Occipital lobe (tissue), 2 donors: ENCODE measurements around the gene NCOA7. TPM values are rescaled to one million over a fixed set of nuclear protein-coding genes. Genes with fewer than 3 reads are reported as not detected.

Experiments
- DNase-seq: peaks from one replicate; lab custom pipeline; 2025; lab: John Stamatoyannopoulos, UW
- total RNA-seq: library from RNA; depleted of rRNA; stranded (reverse); fragments of >200 nt; gene quantifications from one replicate; pipeline ENCODE4 v1.2.3, GENCODE V29; 2014

Gene NCOA7
- total RNA-seq, 1 donor from 2014 or later: 33.5 TPM

- no peak for DNase-seq
Observed at GRCh38 chr6:125812394-125813292, 21.9 kb downstream of the NCOA7 start.

GRCh38 chr6:125814481-125814880 is 23.7 kb downstream of the NCOA7 start:
- DNase-seq: no peak

GRCh38 chr6:125815080-125815910 is 24.5 kb downstream of the NCOA7 start:
- DNase-seq: no peak

GRCh38 chr6:125816828-125817280 is 26.1 kb downstream of the NCOA7 start:
- DNase-seq: no peak

- DNase-seq: no peak
Observed at GRCh38 chr6:125818225-125818657, 27.5 kb downstream of the NCOA7 start.

- no peak for DNase-seq
Observed at GRCh38 chr6:125818772-125819260, 28.1 kb downstream of the NCOA7 start.

- DNase-seq: no peak
Observed at GRCh38 chr6:125819535-125820326, 29.0 kb downstream of the NCOA7 start.

GRCh38 chr6:125821825-125822281 is 31.1 kb downstream of the NCOA7 start:
- no peak for DNase-seq

GRCh38 chr6:125823180-125823579 is 32.4 kb downstream of the NCOA7 start:
- DNase-seq: no peak

GRCh38 chr6:125824946-125825771 is 34.4 kb downstream of the NCOA7 start:
- no peak for DNase-seq

GRCh38 chr6:125826695-125827463 is 36.1 kb downstream of the NCOA7 start:
- no peak for DNase-seq

- DNase-seq: no peak
Observed at GRCh38 chr6:125827788-125828320, 37.1 kb downstream of the NCOA7 start.

- DNase-seq: no peak
Observed at GRCh38 chr6:125828476-125829039, 37.8 kb downstream of the NCOA7 start.

GRCh38 chr6:125829433-125829832 is 38.7 kb downstream of the NCOA7 start:
- DNase-seq: no peak

GRCh38 chr6:125831659-125832058 is 40.9 kb downstream of the NCOA7 start:
- DNase-seq: no peak

- DNase-seq: no peak
Observed at GRCh38 chr6:125832391-125833117, 41.8 kb downstream of the NCOA7 start.

- DNase-seq: no peak
Observed at GRCh38 chr6:125834348-125834747, 43.6 kb downstream of the NCOA7 start.

GRCh38 chr6:125835221-125835744 is 44.5 kb downstream of the NCOA7 start:
- no peak for DNase-seq
